AG08395 (cell line): ENCODE measurements around the gene DNM1.

Source experiments
- DNase-seq: peaks from one replicate; pipeline ENCODE4 v3.0.0; 2012; ENCODE audit warnings: mixed read lengths, low spot score

Gene DNM1

GRCh38 chr9:128203024-128203706 lies at the start of gene DNM1:
DNM1 (plus strand) TSS chr9:128203379; CDS start chr9:128203471, 92 bp downstream.
- peak; percentile 98 for DNase-seq

- DNase-seq = no peak
Measured at GRCh38 chr9:128153947-128154695, 49.1 kb upstream of the DNM1 start.

GRCh38 chr9:128155736-128156500 lies 47.3 kb upstream of the DNM1 start:
- no peak for DNase-seq

- DNase-seq = no peak
Measured at GRCh38 chr9:128159522-128159783, 43.7 kb upstream of the DNM1 start.

- DNase-seq = peak; percentile 100
Measured at GRCh38 chr9:128159784-128160602, 43.2 kb upstream of the DNM1 start, which contains the start of gene BBLN. BBLN (plus strand) TSS chr9:128160265; CDS start chr9:128160408, 143 bp downstream.

- no peak for DNase-seq
Measured at GRCh38 chr9:128160603-128160987, 42.6 kb upstream of the DNM1 start.

- DNase-seq = no peak
Measured at GRCh38 chr9:128161215-128161902, 41.8 kb upstream of the DNM1 start.

GRCh38 chr9:128162215-128163026 lies 40.8 kb upstream of the DNM1 start:
- peak; percentile 63 for DNase-seq

GRCh38 chr9:128163027-128163515 lies 40.1 kb upstream of the DNM1 start:
- no peak for DNase-seq

GRCh38 chr9:128163523-128164306 lies 39.5 kb upstream of the DNM1 start:
- no peak for DNase-seq

GRCh38 chr9:128164307-128164885 lies 38.8 kb upstream of the DNM1 start:
- DNase-seq = no peak

GRCh38 chr9:128166169-128166568 lies 37.0 kb upstream of the DNM1 start:
- DNase-seq = no peak

- no peak for DNase-seq
Measured at GRCh38 chr9:128167209-128167608, 36.0 kb upstream of the DNM1 start.

GRCh38 chr9:128168731-128169308 lies 34.4 kb upstream of the DNM1 start:
- DNase-seq = no peak

GRCh38 chr9:128169492-128169891 lies 33.7 kb upstream of the DNM1 start:
- no peak for DNase-seq

- no peak for DNase-seq
Measured at GRCh38 chr9:128169925-128170324, 33.3 kb upstream of the DNM1 start.

- DNase-seq = no peak
Measured at GRCh38 chr9:128174062-128174461, 29.1 kb upstream of the DNM1 start.

GRCh38 chr9:128175102-128175563 lies 28.0 kb upstream of the DNM1 start:
- no peak for DNase-seq

GRCh38 chr9:128175726-128176125 lies 27.5 kb upstream of the DNM1 start:
- no peak for DNase-seq
